OCI-LY1 (cell line): ENCODE data around the gene PPP1R14C.

Source experiments
- H2AFZ ChIP-seq: fragments of 200-600 bp; sonication (generic), shearing (Covaris generic); 2 replicates; pipeline ENCODE4 v1.6.0; 2014; ENCODE audit warnings: antibody characterized with exemption, mild to moderate bottlenecking, low read length
- H3F3A ChIP-seq: fragments of 200-600 bp; sonication (generic), shearing (Covaris generic); 2 replicates; pipeline ENCODE4 v1.6.0; 2014; ENCODE audit warnings: mild to moderate bottlenecking, antibody characterized with exemption, low read length, moderate library complexity; ENCODE audit not compliant: insufficient read depth
- H3K27ac ChIP-seq: fragments of 200-600 bp; sonication (generic); 2 replicates; pipeline ENCODE4 v1.5.1; 2014; ENCODE audit warnings: low read length, mixed run types, mild to moderate bottlenecking, low read depth; ENCODE audit not compliant: poor library complexity, severe bottlenecking
- H3K27me3 ChIP-seq: fragments of 200-600 bp; sonication (generic); 2 replicates; pipeline ENCODE4 v1.6.0; 2014; ENCODE audit warnings: antibody characterized with exemption, mild to moderate bottlenecking, low read length, moderate library complexity; ENCODE audit not compliant: insufficient read depth
- H3K36me3 ChIP-seq: fragments of 200-600 bp; sonication (generic); 2 replicates; pipeline ENCODE4 v1.6.1; 2014; ENCODE audit warnings: mild to moderate bottlenecking, antibody characterized with exemption, low read length, moderate library complexity, mixed read lengths; ENCODE audit not compliant: insufficient read depth
- H3K4me1 ChIP-seq: fragments of 200-600 bp; sonication (generic); 2 replicates; pipeline ENCODE4 v1.5.1; 2014; ENCODE audit warnings: mild to moderate bottlenecking, low read length, moderate library complexity; ENCODE audit not compliant: insufficient read depth, severe bottlenecking
- H3K4me2 ChIP-seq: fragments of 200-600 bp; sonication (generic), shearing (Covaris generic); 2 replicates; pipeline ENCODE4 v1.6.1; 2014; ENCODE audit warnings: low read length
- H3K4me3 ChIP-seq: fragments of 200-600 bp; sonication (generic); 2 replicates; pipeline ENCODE4 v1.5.1; 2014; ENCODE audit warnings: low read length, low read depth, mild to moderate bottlenecking, mixed read lengths; ENCODE audit not compliant: poor library complexity, severe bottlenecking
- H3K79me2 ChIP-seq: fragments of 200-600 bp; shearing (Covaris generic); 2 replicates; pipeline ENCODE4 v1.6.1; 2016; ENCODE audit warnings: mixed run types, low read length, mixed read lengths; ENCODE audit not compliant: insufficient read depth
- H3K9ac ChIP-seq: fragments of 200-600 bp; sonication (generic), shearing (Covaris generic); 2 replicates; pipeline ENCODE4 v1.6.1; 2014; ENCODE audit warnings: mild to moderate bottlenecking, low read length, mixed read lengths
- H3K9me2 ChIP-seq: fragments of 200-600 bp; sonication (generic), shearing (Covaris generic); 2 replicates; pipeline ENCODE4 v1.6.1; 2014; ENCODE audit warnings: low read depth, mild to moderate bottlenecking, low read length, mixed read lengths
- H3K9me3 ChIP-seq: fragments of 200-600 bp; shearing (Covaris generic); 2 replicates; pipeline ENCODE4 v1.6.1; 2014; ENCODE audit warnings: low read length, mixed read lengths
- H4K20me1 ChIP-seq: fragments of 200-600 bp; sonication (generic), shearing (Covaris generic); 2 replicates; pipeline ENCODE4 v1.6.0; 2016; ENCODE audit warnings: mild to moderate bottlenecking, low read length; ENCODE audit not compliant: insufficient read depth
- EZH2 ChIP-seq: fragments of 200-600 bp; sonication (generic), shearing (Covaris generic); IDR thresholded peaks from 2 replicates; pipeline ENCODE4 v1.8.0; 2017; ENCODE audit warnings: borderline replicate concordance, mixed run types, mild to moderate bottlenecking, antibody characterized with exemption, low read length, moderate library complexity, mixed read lengths
- TF ChIP-seq, protein P1 (sequence below): fragments of 200-600 bp; sonication (generic), shearing (Covaris generic); IDR thresholded peaks from 2 replicates; pipeline ENCODE4 v1.5.1; 2017; ENCODE audit warnings: mild to moderate bottlenecking, antibody characterized with exemption, low read length, moderate library complexity, mixed read lengths

The PPP1R14C gene

DNA sequence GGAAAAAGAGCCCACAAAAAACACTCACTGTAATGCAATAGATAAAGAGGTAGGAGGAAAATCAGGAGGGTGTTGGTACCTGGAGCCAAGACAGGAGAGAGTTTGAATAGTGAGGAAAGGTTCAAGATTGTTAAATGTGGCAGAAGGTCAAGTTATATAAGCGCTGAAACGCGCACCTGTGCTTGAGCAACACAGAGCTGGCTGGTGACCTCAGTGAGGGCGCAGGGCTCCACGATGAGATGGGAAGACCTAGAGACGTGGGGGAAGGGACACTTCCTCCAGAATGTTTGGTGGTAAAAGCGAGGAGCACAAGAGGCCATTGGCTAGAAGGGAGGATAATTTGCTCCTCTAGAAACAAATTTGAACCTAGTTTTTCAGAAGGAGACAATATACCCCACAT is 4.2 kb upstream of the PPP1R14C start:
- no peaks in the 10 kb centered on the region for H3K79me2 ChIP-seq
- no peaks in the 10 kb centered on the region for H3K36me3 ChIP-seq
- no peaks in the 10 kb centered on the region for H3K4me1 ChIP-seq
- no peak overlapping the region for H2AFZ ChIP-seq
- no peak overlapping the region for H3K4me3 ChIP-seq
- H3K27me3 ChIP-seq: 0 out of 2 replicates have a peak, but pooled peaks cover 6% of the 10 kb centered on the region
- H3K9me2 ChIP-seq: no peaks in the 10 kb centered on the region; the same call in 1 of the 2 replicates
- H3K9ac ChIP-seq: no peak overlapping the region
- TF ChIP-seq, protein P1, sequence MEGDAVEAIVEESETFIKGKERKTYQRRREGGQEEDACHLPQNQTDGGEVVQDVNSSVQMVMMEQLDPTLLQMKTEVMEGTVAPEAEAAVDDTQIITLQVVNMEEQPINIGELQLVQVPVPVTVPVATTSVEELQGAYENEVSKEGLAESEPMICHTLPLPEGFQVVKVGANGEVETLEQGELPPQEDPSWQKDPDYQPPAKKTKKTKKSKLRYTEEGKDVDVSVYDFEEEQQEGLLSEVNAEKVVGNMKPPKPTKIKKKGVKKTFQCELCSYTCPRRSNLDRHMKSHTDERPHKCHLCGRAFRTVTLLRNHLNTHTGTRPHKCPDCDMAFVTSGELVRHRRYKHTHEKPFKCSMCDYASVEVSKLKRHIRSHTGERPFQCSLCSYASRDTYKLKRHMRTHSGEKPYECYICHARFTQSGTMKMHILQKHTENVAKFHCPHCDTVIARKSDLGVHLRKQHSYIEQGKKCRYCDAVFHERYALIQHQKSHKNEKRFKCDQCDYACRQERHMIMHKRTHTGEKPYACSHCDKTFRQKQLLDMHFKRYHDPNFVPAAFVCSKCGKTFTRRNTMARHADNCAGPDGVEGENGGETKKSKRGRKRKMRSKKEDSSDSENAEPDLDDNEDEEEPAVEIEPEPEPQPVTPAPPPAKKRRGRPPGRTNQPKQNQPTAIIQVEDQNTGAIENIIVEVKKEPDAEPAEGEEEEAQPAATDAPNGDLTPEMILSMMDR: no peak
- TF ChIP-seq EZH2: no peak
- H4K20me1 ChIP-seq: no peaks in the 10 kb centered on the region
- H3K27ac ChIP-seq: no peak overlapping the region
- no peaks in the 10 kb centered on the region for H3K9me3 ChIP-seq
- no peaks in the 10 kb centered on the region for H3F3A ChIP-seq
- no peak overlapping the region for H3K4me2 ChIP-seq

DNA sequence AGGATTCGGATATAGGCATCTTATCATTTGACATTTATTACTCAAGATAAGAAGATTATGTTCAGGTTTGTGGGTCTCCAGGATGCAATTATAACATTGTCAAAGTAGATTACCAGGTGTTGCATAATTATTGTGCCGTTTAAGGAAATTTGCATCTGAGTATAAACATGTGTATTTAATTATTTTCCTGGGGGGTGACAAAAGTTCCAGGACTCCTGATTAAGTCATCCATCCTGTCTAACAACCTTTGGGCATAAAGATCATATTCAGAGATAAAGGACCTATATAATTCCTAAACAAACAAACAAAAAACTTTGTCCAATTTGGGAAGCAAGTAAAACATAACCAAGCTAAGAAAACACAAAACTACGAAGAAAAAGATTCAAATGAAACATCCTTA is 3.3 kb upstream of the PPP1R14C start:
- Histone ChIP-seq H3K9me2 (no peaks in the 10 kb centered on the region; the same call in 1 of the 2 replicates), H3K79me2 (no peaks in the 10 kb centered on the region), H3K9ac (no peak overlapping the region), H3K36me3 (no peaks in the 10 kb centered on the region), H3K27me3 (0 out of 2 replicates have a peak, but pooled peaks cover 6% of the 10 kb centered on the region), H3K9me3 (no peaks in the 10 kb centered on the region), H3K4me3 (no peak overlapping the region), H3F3A (no peaks in the 10 kb centered on the region), H2AFZ (no peak overlapping the region), H3K27ac (no peak overlapping the region), H4K20me1 (no peaks in the 10 kb centered on the region), H3K4me2 (no peak overlapping the region), H3K4me1 (no peaks in the 10 kb centered on the region)
- TF ChIP-seq, protein P1: no peak
- TF ChIP-seq EZH2: no peak

DNA sequence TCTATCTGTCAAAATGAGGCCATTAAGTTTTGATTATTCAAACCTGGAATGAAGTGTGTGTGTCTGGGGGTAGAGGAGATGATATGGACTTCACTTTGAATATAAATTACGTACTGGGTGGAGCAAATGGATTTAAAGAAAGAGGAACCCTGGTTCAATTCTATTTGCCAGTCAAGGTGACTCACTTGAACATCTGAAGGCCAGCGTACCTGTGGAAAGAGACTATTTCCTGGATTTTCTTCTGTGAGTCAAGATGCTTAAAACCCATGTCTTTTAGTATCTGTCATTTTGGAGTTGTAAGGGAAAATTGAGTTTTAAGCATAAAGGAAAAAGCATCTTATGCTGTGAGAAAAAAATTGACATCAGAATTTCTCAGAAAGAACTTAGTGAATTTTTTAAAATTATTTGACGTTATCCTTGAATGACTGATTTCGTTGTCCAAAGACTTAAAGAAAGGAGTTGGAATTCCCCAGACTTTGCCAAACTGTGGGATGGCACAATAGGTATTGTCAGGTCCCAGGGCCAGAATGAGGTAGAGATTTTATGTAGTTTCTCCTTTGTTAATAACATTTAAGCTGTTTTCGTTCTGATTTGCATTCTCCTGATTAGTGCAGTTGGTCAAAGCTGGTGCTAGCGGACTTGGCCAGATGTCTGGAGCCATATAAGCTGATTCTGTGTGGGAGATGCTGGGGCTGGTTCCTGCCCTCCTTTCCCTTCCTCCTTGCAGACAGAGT is 2.4 kb upstream of the PPP1R14C start:
- H3K4me2 ChIP-seq: no peak overlapping the region
- no peaks in the 10 kb centered on the region; the same call in 1 of the 2 replicates for H3K9me2 ChIP-seq
- H2AFZ ChIP-seq: no peak overlapping the region
- no peak overlapping the region for H3K4me3 ChIP-seq
- H3F3A ChIP-seq: no peaks in the 10 kb centered on the region
- TF ChIP-seq, protein P1: no peak
- TF ChIP-seq EZH2: no peak
- H4K20me1 ChIP-seq: no peaks in the 10 kb centered on the region
- peaks cover 6% of the 10 kb centered on the region; the same call in 1 of the 2 replicates for H3K27me3 ChIP-seq
- H3K4me1 ChIP-seq: no peaks in the 10 kb centered on the region
- H3K9ac ChIP-seq: no peak overlapping the region
- no peaks in the 10 kb centered on the region for H3K79me2 ChIP-seq
- no peak overlapping the region for H3K27ac ChIP-seq
- H3K36me3 ChIP-seq: no peaks in the 10 kb centered on the region
- H3K9me3 ChIP-seq: no peaks in the 10 kb centered on the region
